Measurements from ENCODE around the gene CCDC40.

The CCDC40 gene

DNA sequence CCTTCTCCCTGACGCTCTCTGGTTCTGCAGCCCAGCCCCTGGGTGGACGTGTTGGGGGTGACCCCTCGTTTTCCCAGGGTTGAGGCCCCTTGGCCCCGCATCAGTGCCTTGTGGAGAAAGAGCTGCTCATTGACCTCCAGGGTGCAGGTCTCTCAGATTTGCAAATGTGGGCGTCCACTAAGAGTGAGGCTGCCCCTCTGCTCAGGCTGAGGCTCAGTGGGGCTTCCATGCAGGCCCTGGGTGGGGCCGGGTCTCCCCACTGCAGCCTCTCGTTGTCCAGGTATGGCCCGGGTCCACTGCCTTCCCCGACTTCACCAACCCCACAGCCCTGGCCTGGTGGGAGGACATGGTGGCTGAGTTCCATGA lies 74.0 kb downstream of the CCDC40 start:
- DNase-seq (ENCODE audit: low spot score), result no peak
- TF ChIP-seq, protein P1, sequence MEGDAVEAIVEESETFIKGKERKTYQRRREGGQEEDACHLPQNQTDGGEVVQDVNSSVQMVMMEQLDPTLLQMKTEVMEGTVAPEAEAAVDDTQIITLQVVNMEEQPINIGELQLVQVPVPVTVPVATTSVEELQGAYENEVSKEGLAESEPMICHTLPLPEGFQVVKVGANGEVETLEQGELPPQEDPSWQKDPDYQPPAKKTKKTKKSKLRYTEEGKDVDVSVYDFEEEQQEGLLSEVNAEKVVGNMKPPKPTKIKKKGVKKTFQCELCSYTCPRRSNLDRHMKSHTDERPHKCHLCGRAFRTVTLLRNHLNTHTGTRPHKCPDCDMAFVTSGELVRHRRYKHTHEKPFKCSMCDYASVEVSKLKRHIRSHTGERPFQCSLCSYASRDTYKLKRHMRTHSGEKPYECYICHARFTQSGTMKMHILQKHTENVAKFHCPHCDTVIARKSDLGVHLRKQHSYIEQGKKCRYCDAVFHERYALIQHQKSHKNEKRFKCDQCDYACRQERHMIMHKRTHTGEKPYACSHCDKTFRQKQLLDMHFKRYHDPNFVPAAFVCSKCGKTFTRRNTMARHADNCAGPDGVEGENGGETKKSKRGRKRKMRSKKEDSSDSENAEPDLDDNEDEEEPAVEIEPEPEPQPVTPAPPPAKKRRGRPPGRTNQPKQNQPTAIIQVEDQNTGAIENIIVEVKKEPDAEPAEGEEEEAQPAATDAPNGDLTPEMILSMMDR (IDR thresholded peaks at IDR 0.05; ENCODE audit: extremely low read depth, insufficient read depth, missing control alignments), result no peak
- in situ Hi-C loops (cut with MboI; ENCODE audit: low pct_unique_long_range_greater_than_20kb, low sequenced_read_pairs, unreplicated experiment), result no loop called here

DNA sequence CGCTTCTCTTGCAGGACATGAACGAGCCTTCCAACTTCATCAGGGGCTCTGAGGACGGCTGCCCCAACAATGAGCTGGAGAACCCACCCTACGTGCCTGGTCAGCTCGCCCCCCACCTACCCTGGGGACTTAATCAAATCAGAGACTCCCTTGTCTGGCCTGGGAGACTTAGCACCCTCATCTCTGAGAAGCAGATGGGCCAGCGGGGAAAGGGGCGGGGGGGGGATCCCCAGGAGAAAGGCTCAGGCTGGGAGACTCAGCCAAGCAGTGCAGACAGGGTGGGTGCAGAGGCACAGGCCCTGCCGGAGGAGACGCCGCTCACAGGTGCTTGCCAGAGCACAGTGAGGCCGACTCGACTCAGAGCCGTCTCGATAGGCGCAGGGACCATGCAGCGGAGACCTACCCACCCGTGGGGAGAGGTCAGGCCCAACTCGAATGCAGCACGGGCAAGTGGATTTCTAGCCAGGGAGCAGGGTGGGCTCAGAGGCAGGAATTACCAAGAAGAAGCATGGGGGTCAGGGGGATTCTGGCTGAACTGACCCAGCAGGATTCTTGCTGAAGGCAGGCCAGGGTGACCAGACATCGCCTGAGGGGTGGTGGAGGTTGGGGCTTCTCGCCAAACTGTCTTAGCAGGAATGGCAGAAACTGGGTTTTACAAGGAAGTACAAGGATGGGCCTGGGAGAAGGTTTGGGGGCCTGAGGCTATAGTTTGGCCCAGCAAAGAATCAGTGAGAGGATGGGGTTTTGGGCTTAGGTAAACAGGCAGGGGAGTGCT lies 74.7 kb downstream of the CCDC40 start:
- TF ChIP-seq, protein P1 (IDR thresholded peaks at IDR 0.05; ENCODE audit: extremely low read depth, insufficient read depth, missing control alignments), result no peak
- in situ Hi-C loops (cut with MboI; ENCODE audit: low pct_unique_long_range_greater_than_20kb, low sequenced_read_pairs, unreplicated experiment), result no loop called here
- no peak for DNase-seq (ENCODE audit: low spot score)

- no peak for DNase-seq (ENCODE audit: low spot score)
- TF ChIP-seq, protein P1 (IDR thresholded peaks at IDR 0.05; ENCODE audit: extremely low read depth, insufficient read depth, missing control alignments), result no peak
- in situ Hi-C loops (cut with MboI; ENCODE audit: low pct_unique_long_range_greater_than_20kb, low sequenced_read_pairs, unreplicated experiment), result no loop called here
Observed at GRCh38 chr17:80111702-80112470, 75.4 kb downstream of the CCDC40 start.

DNA sequence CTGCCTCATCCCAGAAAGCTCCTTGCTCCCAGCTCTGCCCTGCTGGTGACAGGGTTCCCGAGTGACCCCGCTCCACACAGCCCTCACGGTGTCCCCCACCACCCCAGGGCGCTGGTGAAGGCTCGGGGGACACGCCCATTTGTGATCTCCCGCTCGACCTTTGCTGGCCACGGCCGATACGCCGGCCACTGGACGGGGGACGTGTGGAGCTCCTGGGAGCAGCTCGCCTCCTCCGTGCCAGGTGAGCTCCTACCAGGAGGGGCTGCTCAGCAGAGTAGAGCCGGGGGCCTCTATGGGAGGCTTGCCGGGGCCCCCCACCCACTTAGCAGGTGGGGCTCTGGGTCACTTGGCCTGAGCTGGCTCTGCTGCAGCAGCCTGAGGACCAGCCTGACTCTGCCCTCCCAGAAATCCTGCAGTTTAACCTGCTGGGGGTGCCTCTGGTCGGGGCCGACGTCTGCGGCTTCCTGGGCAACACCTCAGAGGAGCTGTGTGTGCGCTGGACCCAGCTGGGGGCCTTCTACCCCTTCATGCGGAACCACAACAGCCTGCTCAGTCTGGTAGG lies 76.1 kb downstream of the CCDC40 start:
- DNase-seq (ENCODE audit: low spot score), result no peak
- TF ChIP-seq, protein P1 (IDR thresholded peaks at IDR 0.05; ENCODE audit: extremely low read depth, insufficient read depth, missing control alignments), result no peak
- in situ Hi-C loops (cut with MboI; ENCODE audit: low pct_unique_long_range_greater_than_20kb, low sequenced_read_pairs, unreplicated experiment), result no loop called here

DNA sequence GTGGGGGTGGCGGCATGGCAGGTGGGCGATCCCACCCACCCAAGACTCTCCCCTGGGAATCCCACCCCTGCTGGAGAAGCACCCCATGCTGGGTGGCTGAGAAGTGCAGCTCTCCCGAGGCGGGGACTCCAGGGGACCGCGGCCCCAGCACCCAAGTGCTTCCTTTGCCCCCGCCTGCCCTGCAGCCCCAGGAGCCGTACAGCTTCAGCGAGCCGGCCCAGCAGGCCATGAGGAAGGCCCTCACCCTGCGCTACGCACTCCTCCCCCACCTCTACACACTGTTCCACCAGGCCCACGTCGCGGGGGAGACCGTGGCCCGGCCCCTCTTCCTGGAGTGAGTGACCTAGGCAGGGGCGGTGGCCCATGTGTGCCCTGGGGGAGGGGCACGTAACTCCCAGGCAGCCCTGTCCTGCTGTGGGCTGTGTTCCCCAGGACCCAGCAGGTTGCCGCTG lies 76.6 kb downstream of the CCDC40 start:
- TF ChIP-seq, protein P1 (IDR thresholded peaks at IDR 0.05; ENCODE audit: extremely low read depth, insufficient read depth, missing control alignments), result no peak
- DNase-seq (ENCODE audit: low spot score), result no peak
- in situ Hi-C loops (cut with MboI; ENCODE audit: low pct_unique_long_range_greater_than_20kb, low sequenced_read_pairs, unreplicated experiment), result no loop called here

GRCh38 chr17:80114758-80115157 lies 78.3 kb downstream of the CCDC40 start:
- TF ChIP-seq, protein P1 (IDR thresholded peaks at IDR 0.05; ENCODE audit: extremely low read depth, insufficient read depth, missing control alignments), result no peak
- no peak for DNase-seq (ENCODE audit: low spot score)
- in situ Hi-C loops (cut with MboI; ENCODE audit: low pct_unique_long_range_greater_than_20kb, low sequenced_read_pairs, unreplicated experiment), result no loop called here
